ENCODE results near the gene GOLGA1.
"Not testable (repeated sequence)": the region's sequence is repeated elsewhere in the genome, so short reads cannot be mapped to it uniquely, and the experiment has no call there.

GOLGA1 gene

GRCh38 chr9:124940521-124940893, 376 bp downstream of the GOLGA1 start:
- DNase-seq, result no peak

- no peak for DNase-seq
These were observed 939 bp downstream of the GOLGA1 start for GRCh38 chr9:124939944-124940343.

- DNase-seq, result no peak
These were observed 6.6 kb downstream of the GOLGA1 start for GRCh38 chr9:124934290-124934689.

DNA sequence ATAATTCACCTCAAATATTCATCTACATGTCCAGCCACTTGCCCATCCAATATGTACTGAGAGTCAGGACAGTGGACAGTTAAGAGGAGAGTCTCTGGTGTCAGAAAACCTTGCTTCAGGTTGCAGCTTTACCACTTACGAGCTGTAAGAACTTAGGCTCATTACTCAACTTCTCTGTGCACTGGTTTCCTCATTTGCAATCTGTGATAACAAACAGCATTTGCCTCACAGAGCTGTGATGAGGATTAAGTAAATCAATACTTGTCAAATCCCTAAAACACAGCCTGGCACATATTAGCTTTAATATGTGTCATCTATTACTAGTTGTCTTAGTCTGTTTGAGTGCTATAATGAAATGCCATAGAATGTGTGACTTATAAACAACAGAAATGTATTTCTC, 8.6 kb downstream of the GOLGA1 start:
- no peak for DNase-seq

DNA sequence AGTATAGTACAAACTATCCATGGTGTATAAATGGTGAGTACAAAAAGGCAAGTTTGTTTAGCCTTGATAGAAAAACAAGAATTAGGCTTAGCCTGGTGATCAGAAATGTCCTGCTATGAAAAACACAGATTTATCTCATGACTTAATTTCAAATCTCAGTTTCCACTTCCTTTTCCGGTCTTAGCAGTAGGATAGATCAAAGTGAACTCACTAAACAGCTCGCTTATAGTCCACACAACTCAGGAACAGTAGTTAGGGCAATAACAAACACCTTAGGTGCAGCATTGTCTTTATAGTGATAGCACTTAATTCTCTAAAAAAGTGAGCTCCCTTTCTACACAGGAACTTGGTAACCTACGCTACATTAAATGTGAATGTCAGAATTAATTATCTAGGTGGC, 11.4 kb downstream of the GOLGA1 start:
- DNase-seq, result no peak

- no peak for DNase-seq
These were observed 12.8 kb downstream of the GOLGA1 start for GRCh38 chr9:124928116-124928515.

- DNase-seq, result not testable (repeated sequence)
These were observed 20.5 kb downstream of the GOLGA1 start for GRCh38 chr9:124920394-124920793.

DNA sequence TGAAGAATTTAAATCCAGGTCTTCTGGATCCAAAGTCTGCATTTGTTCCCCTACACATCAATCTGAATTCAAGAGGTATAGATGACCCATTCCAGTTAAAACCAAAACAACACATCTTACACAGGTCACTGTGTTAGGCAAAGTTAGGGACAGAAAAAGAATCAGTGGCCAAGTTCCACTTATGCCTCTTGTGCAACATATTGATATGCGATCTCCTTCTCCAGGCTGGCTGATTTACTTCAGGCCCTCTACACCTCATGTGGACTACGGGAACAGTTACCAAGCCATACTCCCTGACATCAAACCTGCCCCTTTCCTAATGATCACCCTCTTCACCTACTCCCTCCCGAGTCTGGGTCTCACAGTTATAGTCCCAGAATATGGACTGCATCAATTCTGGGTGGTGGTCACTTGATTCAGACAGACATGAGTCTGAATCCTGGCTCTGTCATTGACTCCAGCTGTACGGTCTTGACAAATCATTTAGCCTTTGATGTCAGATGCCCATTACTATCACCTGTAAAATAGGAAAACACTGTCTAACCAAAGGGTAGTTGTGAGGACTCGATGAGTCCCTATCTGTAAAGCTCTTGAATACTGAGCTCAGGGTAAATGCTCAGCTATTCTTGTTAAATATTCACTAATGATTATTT, 26.0 kb downstream of the GOLGA1 start:
- DNase-seq, result no peak

- DNase-seq, result no peak
These were observed 27.5 kb downstream of the GOLGA1 start for GRCh38 chr9:124913378-124913777.

DNA sequence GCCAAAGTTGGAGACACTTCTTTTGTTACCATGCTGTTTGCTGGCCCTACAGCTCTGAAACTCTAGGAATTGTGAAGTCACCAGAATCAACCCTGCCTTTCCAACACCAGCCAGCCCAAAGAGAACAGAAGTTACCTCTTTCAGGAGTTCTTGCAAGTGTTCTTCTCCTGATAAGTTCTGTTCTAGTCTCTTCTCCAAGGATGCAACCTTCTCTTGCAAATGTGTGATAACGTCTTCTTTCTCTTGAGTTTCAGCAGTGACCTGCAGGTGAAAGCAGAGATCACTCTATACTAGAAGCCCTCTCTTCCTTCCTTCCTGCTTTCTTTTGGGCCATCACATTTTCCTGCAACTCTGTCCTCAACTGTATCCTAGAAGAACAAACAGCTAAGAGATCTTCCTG, 29.1 kb downstream of the GOLGA1 start:
- no peak for DNase-seq

- DNase-seq, result no peak
These were observed 32.8 kb downstream of the GOLGA1 start for GRCh38 chr9:124908098-124908497.

DNA sequence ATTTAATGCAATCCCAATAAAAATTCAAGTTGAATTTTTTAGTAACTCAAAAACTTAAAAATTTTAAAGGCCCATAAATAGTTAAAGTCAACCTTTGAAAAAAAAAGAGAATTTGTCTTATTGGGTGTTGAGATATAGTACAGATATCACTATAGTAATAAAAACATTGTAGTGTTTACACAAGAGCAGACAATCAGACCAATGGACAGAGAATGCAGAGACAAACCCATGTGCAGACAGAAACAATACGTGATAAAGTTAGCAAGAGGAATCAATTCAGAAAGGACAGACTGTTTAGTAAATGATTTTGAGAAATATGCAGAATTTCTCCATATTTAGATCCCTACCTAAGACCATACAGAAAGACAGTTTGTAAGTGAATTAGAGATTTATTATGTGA, 33.9 kb downstream of the GOLGA1 start:
- DNase-seq, result no peak

DNA sequence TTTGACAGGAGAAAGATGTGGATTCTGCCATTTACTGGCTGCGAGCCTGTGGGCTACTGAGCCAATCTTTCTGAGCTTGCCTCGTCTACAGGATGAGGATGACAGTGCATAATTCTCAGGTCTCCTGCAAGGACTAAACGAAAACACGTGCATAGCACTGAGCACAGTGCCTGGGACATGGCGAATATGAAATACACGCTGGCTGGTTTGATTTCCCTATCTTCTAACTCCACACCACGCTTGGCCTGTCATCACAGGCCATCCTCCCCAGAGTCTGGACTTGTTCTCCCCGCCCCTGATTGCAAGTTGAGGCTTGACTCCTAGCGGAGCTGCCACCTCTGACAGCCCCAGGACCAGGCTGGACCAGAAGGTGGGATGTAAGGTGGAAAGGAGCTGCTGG, 41.0 kb downstream of the GOLGA1 start:
- no peak for DNase-seq

- no peak for DNase-seq
These were observed 43.1 kb downstream of the GOLGA1 start for GRCh38 chr9:124897570-124898460.

DNA sequence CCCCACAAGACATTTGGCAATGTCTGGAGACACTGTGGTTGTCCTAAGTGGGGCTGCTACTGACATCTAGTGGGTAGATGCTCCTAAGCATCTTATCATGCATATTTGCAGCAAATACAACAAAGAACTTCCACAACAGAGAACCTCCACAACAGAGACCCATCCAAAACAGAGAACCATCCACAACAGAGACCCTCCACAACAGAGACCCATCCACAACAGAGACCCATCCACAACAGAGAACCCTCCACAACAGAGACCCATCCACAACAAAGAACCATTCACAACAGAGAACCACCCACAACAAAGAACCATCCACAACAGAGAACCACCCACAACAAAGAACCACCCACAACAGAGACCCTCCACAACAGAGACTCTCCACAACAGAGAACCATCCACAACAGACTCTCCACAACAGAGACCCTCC, 46.1 kb downstream of the GOLGA1 start:
- no peak for DNase-seq

GRCh38 chr9:124894035-124894740, 46.7 kb downstream of the GOLGA1 start:
- no peak for DNase-seq

- no peak for DNase-seq
These were observed 50.7 kb downstream of the GOLGA1 start for GRCh38 chr9:124890179-124890578.

DNA sequence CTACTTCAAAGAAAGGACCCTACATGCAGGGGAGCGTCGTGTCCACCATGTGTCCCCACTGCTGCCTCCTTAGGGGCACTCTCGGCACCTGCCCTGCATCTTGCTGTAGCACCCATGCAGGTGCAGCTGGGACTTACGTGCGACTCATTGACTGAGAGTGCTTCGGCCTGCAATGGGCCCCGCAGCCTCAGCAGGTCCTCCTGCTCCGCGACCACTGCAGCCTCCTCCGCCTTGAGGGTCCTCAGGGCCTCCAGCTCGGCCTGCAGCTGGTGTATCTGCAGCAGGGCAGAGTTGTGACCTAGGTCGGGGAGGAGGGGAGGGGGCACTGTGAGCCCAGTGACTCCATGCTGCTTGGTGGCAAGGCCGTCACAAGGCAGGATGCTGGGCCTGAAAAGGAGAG, 51.9 kb downstream of the GOLGA1 start:
- no peak for DNase-seq

GRCh38 chr9:124887832-124888231, 53.1 kb downstream of the GOLGA1 start:
- no peak for DNase-seq

GRCh38 chr9:124886866-124887492, 53.9 kb downstream of the GOLGA1 start:
- DNase-seq, result no peak

- DNase-seq, result no peak
These were observed 54.4 kb downstream of the GOLGA1 start for GRCh38 chr9:124886461-124886860.

- DNase-seq, result no peak
These were observed 55.3 kb downstream of the GOLGA1 start for GRCh38 chr9:124885551-124885950.

- DNase-seq, result no peak
These were observed 56.5 kb downstream of the GOLGA1 start for GRCh38 chr9:124884376-124884775.

Data from activated gamma-delta T cell (primary cell).